HepG2 (cell line): ENCODE data around the gene EDEM1. TPM values are rescaled to one million over a fixed set of nuclear protein-coding genes. Genes with fewer than 3 reads are reported as not detected.

Experiments
- BHLHE40 ChIP-seq: IDR thresholded peaks from 2 replicates; pipeline ENCODE4 v1.6.1; 2011; ENCODE audit warnings: low read length, improper control_type of control experiment
- DPF2 ChIP-seq: sonication (generic); formaldehyde crosslinking; IDR thresholded peaks from 2 replicates; pipeline ENCODE4 v1.4.0; 2020; ENCODE audit warnings: mild to moderate bottlenecking, low read depth, missing genetic modification reagents, borderline replicate concordance
- DZIP1 ChIP-seq: sonication (generic); formaldehyde crosslinking; IDR thresholded peaks from 2 replicates; pipeline ENCODE4 v1.5.0; 2020; ENCODE audit warnings: mild to moderate bottlenecking, missing genetic modification reagents
- ELF3 ChIP-seq: IDR thresholded peaks from 2 replicates; pipeline ENCODE4 v1.6.1; 2016; ENCODE audit warnings: missing genetic modification reagents, missing compliant biosample characterization
- FOXJ3 ChIP-seq: sonication (generic); formaldehyde crosslinking; IDR thresholded peaks from 2 replicates; pipeline ENCODE4 v1.4.0; 2020; ENCODE audit warnings: missing genetic modification reagents, mild to moderate bottlenecking, borderline replicate concordance
- HDAC1 ChIP-seq: sonication (generic); formaldehyde crosslinking; IDR thresholded peaks from 2 replicates; pipeline ENCODE4 v1.5.1; 2020; ENCODE audit warnings: mild to moderate bottlenecking, missing genetic modification reagents
- IRF2 ChIP-seq: IDR thresholded peaks from 2 replicates; pipeline ENCODE4 v1.6.1; 2018; ENCODE audit warnings: missing genetic modification reagents, missing compliant biosample characterization
- KDM3A ChIP-seq: IDR thresholded peaks from 2 replicates; pipeline ENCODE4 v1.6.1; 2018; ENCODE audit warnings: low read depth, missing compliant biosample characterization
- NPAS2 ChIP-seq: sonication (generic); formaldehyde crosslinking; IDR thresholded peaks from 2 replicates; pipeline ENCODE4 v1.8.0; 2022; ENCODE audit warnings: mild to moderate bottlenecking, missing genetic modification reagents, borderline replicate concordance
- PCBP2 ChIP-seq: fragments of 200-400 bp; formaldehyde crosslinking; optimal IDR thresholded peaks from 2 replicates; pipeline ENCODE3; 2018; ENCODE audit warnings: low read length, low read depth; ENCODE audit not compliant: poor library complexity, severe bottlenecking
- PHF21A ChIP-seq: sonication (generic); formaldehyde crosslinking; IDR thresholded peaks from 2 replicates; pipeline ENCODE4 v1.5.0; 2020; ENCODE audit warnings: mild to moderate bottlenecking, missing genetic modification reagents
- PHF5A ChIP-seq: IDR thresholded peaks from one replicate; pipeline ENCODE4 v1.6.1; 2018; ENCODE audit warnings: low read depth, missing genetic modification reagents; ENCODE audit not compliant: unreplicated experiment
- SKI ChIP-seq: fragments of 450-650 bp; IDR thresholded peaks from one replicate; pipeline ENCODE4 v1.6.1; 2018; ENCODE audit warnings: mild to moderate bottlenecking; ENCODE audit not compliant: partially characterized antibody
- SNAPC4 ChIP-seq: sonication (generic); formaldehyde crosslinking; IDR thresholded peaks from 2 replicates; pipeline ENCODE4 v1.4.0; 2020; ENCODE audit warnings: mild to moderate bottlenecking, missing genetic modification reagents
- ZNF503 ChIP-seq: sonication (generic); formaldehyde crosslinking; IDR thresholded peaks from 2 replicates; pipeline ENCODE4 v1.4.0; 2020; ENCODE audit warnings: missing genetic modification reagents
- polyA plus RNA-seq, 8 experiments: library from polyadenylated mRNA; depleted of rRNA in 3 of 8; stranded (reverse) in 7 of 8; unstranded in 1 of 8; fragments of >200 nt; fragmentation: Illumina TruSeq in 4 of 8; extraction: Trizol in 4 of 8; gene quantifications; 2 replicates each; pipeline versions ENCODE4 v1.2.1 to v1.2.3, GENCODE V29; 2011 to 2016; ENCODE audit warnings: low read depth in 4 of 8, missing spikeins in 1 of 8, mixed read lengths in 1 of 8; ENCODE audit not compliant: insufficient read depth in 1 of 8
- total RNA-seq, 5 experiments: library from RNA; depleted of rRNA; stranded (reverse); fragments of >200 nt; fragmentation: Illumina TruSeq; extraction: Trizol; gene quantifications; 2 replicates each; pipeline ENCODE4 v1.2.3, GENCODE V29; 2016; ENCODE audit warnings: low read depth in 1 of 5
- TF ChIP-seq, protein P1 (sequence below): sonication (generic); formaldehyde crosslinking; IDR thresholded peaks from 2 replicates; pipeline ENCODE4; 2020; ENCODE audit warnings: missing genetic modification reagents, mild to moderate bottlenecking, borderline replicate concordance

The EDEM1 gene
- total and polyA plus RNA-seq, 2 of the 13 experiments (the other 11 are each of a cell fraction or from before 2014, with no cell fraction given), result 13.8 to 25.8 TPM

DNA sequence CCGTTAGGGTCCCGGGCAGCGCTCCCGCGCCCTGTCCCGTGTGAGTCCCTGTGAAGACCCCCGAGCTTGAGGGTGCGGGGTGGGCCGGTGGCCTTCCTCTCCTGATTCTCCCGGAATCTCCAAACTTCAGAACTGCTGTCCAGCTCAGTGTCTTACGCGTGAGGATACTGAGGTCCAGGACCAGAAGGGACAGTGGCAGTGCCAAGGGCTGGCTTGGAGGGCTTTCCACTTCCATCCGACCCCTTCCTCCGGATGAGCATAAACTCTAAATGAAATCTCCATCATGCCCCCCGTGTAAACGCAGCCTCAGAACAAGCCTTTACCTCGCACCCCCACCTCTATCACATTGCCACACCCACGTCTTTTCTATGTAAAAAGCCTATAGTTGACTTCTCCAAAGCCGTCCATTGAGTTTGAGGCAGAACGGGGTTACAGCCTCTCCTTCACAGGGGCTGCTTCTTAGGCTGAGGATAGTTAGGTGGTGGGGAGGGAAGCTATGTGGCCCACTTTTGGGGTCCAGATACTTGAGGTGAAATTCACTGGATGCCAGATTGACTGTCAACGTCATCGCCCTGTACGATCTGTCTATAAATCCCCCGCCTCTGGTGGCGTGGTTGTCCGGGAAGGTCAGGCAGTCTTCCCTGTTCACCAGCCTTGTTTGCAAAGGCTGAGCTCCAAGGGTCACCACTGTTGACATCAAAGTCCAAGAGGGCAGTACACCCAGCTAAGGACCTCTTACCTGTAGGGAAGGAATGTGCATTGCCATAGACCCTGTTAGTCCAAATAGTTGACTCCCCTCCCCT lies 1.1 kb downstream of the EDEM1 start (continued):
- TF ChIP-seq ELF3 (CRISPR knock-in tag) (peak; percentile 61), SNAPC4 (0 out of 2 replicates have a peak, but pooled peaks have one; percentile 27), IRF2 (CRISPR knock-in tag) (no peak), PHF5A (CRISPR knock-in tag) (no peak), KDM3A (CRISPR knock-in tag) (peak; percentile 13; the same call in 1 of the 2 replicates), PHF21A (peak; percentile 37; the same call in 1 of the 2 replicates), FOXJ3 (CRISPR knock-in tag) (0 out of 2 replicates have a peak, but pooled peaks have one; percentile 40), PCBP2 (no peak), NPAS2 (no peak), DZIP1 (no peak), HDAC1 (CRISPR knock-in tag) (no peak; the same call in none of the 2 replicates), ZNF503 (CRISPR knock-in tag) (peak; percentile 31; the same call in 1 of the 2 replicates), DPF2 (CRISPR knock-in tag) (peak; percentile 61), SKI (peak; percentile 32), BHLHE40 (no peak)
- TF ChIP-seq, protein P1, sequence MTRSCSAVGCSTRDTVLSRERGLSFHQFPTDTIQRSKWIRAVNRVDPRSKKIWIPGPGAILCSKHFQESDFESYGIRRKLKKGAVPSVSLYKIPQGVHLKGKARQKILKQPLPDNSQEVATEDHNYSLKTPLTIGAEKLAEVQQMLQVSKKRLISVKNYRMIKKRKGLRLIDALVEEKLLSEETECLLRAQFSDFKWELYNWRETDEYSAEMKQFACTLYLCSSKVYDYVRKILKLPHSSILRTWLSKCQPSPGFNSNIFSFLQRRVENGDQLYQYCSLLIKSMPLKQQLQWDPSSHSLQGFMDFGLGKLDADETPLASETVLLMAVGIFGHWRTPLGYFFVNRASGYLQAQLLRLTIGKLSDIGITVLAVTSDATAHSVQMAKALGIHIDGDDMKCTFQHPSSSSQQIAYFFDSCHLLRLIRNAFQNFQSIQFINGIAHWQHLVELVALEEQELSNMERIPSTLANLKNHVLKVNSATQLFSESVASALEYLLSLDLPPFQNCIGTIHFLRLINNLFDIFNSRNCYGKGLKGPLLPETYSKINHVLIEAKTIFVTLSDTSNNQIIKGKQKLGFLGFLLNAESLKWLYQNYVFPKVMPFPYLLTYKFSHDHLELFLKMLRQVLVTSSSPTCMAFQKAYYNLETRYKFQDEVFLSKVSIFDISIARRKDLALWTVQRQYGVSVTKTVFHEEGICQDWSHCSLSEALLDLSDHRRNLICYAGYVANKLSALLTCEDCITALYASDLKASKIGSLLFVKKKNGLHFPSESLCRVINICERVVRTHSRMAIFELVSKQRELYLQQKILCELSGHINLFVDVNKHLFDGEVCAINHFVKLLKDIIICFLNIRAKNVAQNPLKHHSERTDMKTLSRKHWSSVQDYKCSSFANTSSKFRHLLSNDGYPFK (CRISPR knock-in tag), result no peak
